Dedifferentiated amniotic fluid mesenchymal stem cell (primary cell): Measurements from ENCODE around the gene TTC34.
"Not testable (repeated sequence)": the region's sequence is repeated elsewhere in the genome, so short reads cannot be mapped to it uniquely, and the experiment has no call there.

ENCODE experiments used
- DNase-seq: peaks from one replicate; pipeline ENCODE4 v3.0.0-alpha.2; 2016; ENCODE audit errors: extremely low spot score

The TTC34 gene

GRCh38 chr1:2625748-2626147 lies 175.7 kb downstream of the TTC34 start:
- not testable (repeated sequence) for DNase-seq

GRCh38 chr1:2625311-2625710 lies 176.2 kb downstream of the TTC34 start:
- no peak for DNase-seq

DNA sequence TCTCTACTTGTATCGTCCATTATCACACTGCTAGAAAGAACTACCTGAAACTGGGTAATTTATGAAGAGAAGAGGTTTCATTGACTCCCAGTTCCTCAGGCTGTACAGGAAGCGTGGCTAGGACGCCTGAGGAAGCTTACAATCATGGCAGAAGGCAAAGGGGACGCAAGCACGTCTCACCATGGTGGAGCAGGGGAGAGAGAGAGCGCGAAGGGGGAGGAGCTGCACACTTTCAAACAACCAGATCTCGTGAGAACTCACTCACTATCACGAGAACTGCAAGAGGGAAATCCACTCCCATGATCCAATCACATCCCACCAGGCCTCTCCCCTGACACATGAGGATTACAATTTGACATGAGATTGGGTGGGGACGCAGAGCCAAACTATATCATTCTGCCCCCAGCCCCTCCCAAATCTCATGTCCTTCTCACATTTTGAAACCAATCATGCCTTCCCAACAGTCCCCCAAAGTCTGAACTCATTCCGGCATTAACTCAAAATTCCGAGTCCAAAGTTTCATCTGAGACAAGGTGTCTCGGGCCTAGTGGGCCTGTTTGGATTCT lies 176.7 kb downstream of the TTC34 start:
- DNase-seq: no peak

DNA sequence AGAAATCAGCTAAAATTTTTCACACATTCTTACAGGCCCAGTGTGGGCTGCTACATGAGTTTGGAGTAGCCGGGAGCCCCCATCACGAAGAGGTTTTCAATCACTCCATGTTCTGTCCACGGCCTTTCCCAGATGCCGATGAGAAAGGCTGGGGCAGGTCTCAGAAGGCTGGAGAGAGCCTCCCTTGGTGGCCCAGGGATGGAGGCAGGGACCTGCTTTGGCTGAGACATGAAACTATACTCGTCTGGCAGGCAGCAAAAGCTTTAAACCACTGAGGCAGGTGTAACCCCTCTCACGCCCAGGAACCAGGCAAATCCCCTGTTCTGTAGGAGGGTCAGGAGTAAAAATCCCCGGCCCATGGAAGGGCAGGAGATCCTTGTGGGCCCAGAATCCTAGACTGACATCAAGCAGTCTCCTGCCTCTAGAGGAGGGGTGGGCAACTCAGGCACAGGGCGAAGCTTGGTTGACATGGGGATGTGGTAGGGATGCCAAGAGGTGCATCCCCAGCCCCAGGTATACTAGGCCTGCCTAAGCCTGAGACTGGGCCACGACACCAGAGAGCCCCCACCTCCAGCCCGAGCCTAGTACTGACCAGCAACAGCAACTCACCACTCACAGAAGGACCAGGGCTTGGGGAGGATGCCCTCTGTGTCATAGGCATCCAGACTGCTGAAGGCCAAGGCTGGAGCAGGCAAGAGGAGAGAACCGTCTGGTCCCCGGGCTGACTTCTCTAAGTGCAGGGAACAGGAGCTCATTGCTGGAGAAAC lies 177.7 kb downstream of the TTC34 start:
- no peak for DNase-seq

DNA sequence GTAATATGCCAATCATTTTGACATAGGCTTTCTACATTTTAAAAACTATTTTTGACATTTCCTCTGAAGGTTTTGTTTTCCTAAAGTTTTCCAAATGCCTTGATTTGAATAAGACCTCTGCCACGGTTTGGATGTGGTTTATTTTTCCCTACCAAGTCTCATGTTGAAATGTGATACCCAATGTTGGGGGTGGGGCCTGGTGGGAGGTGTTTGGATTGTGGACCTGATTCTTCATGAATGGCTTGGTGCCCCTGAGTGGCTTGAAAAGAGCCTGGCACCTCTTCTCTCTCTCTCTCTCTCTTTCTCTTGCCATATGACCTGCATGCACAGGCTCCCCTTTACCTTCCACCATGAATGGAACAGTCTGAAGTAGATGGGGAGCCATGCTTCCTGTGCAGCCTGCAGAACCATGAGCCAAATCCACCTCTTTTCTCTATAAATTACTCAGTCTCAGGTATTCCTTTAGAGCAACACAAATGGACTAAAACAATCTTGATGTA lies 183.5 kb downstream of the TTC34 start:
- no peak for DNase-seq

GRCh38 chr1:2614145-2614544 lies 187.3 kb downstream of the TTC34 start:
- no peak for DNase-seq

GRCh38 chr1:2612591-2613365 lies 188.7 kb downstream of the TTC34 start:
- no peak for DNase-seq

DNA sequence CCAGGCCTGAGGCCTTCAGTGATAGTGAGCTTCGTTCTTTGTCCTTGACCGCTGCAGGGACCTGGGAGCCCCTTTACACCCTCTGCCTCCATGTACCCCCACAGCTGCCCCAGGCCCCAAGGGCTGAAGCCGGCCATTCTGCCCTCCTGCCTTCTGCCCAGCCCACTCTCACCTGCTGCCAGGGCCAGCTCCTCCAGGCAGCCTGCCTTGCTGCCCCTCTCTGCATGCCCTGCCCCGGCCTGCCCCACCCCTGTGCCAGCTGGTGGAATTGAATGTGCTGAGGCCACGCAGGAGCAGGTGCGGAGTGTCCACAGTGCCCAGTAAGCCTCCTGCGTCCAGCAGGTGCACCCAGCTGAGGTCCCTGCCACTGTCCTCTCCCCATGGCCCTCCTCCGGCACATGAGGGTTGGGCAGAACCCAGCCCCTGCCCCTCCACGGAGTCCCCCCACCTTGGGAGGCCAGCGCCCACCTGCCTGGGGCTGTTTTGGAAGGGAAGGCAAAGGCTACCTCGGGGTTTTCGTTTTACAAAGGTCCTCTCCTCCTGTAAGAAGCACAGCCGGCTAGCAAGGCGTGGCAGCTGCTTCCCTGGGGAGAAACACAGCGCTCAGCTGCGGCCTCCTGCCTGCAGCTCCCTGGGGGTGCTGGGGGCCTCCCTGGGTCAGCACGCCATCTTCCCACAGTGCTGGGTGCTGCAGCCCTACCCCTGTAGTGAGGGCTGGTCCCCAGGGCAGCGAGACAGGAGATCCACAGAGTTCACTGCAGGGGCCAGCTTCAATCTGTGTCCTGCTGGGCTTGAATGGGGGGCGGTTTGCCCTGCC lies 189.7 kb downstream of the TTC34 start:
- no peak for DNase-seq

DNA sequence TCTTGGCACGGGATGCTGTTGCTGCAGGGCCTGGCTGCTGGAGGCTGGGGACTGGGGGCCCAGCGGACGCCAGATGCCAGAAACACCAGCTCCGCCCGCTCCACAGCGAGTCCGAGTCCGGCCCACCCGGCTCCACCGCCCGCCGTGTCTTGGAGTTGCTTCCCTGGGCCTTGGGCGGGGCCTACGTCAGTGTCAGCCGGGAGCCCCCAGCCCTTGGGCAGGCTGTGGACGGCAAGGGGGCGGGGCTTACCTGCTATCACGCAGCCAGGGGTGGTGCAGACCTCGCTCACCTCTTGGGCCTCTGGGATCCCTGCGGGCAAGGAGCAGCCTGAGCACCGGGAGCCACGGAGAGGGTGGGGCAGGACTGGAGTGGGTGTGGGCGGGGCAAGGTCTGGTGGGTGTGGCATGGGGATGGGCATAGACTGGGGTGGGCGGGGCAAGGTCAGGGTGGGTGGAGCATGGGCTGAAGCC lies 190.4 kb downstream of the TTC34 start:
- DNase-seq: no peak

- DNase-seq: no peak
Measured at GRCh38 chr1:2610036-2610959, 191.2 kb downstream of the TTC34 start.

DNA sequence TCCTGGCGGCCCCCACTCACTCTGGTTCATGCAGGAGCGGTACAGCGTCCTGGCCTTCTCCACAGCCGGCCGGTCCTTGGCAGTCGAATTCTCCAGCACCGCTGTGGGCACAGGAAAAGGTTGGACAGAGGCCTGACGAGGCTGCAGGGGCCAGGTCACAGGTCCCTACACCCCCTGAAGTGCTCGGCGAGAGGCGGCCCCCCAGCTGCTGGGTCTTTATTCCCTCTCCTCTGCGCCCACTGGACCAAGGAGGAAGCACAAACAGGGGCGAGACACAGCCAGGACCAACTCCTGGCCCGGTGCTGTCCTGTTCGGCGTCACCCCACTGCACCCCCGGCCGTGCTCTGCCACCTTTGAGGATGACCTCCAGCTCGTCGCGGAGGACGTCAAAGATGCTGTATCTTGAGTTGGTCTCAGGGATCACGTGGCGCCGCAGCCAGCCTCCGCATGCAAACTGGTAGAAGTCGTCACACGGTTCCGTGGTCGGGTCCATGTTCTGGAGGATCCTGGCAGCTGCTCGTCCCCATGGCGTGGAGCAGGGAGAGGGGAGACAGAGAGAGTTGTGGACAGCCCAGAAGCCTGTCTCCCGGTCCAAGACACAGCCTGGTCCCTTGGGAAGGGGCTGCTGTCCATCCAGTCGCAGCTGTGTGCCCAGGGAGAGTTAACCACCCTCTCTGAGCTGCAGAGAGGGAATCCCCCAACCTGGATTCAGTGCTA lies 192.0 kb downstream of the TTC34 start:
- no peak for DNase-seq

DNA sequence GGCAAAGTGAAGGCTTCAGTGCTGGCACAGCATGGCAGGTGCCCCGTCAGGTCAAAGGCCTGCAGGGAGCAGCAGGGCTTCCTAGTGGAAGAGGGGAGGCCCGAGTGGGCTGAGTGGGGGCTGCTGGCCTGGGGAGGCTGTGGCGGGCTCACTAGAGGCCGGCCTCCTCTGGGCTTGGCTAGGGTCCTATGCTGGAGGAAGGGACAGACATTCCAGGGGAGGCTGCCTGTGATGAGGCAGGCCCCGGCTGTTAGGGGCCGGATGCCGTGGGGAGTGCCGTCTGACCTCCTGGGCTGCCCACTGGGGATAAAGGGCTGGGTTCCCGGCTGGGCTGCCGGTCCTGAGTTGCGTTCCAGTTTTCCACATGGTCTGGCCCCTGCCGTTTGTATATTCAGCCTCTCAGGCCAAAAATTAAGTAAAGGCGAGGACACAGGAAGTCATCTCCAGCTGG lies 193.8 kb downstream of the TTC34 start:
- no peak for DNase-seq

GRCh38 chr1:2606881-2607621 lies 194.4 kb downstream of the TTC34 start:
- no peak for DNase-seq

- no peak for DNase-seq
Measured at GRCh38 chr1:2606396-2606880, 195.1 kb downstream of the TTC34 start.

GRCh38 chr1:2605509-2606395 lies 195.7 kb downstream of the TTC34 start:
- no peak for DNase-seq

GRCh38 chr1:2604844-2605508 lies 196.5 kb downstream of the TTC34 start:
- DNase-seq: no peak

- DNase-seq: no peak
Measured at GRCh38 chr1:2604156-2604843, 197.2 kb downstream of the TTC34 start.
